Osteoblast (primary cell): ENCODE data around the gene MAN2A1. TPM values are rescaled to one million over a fixed set of nuclear protein-coding genes. Genes with fewer than 3 reads are reported as not detected.

Source experiments
- DNase-seq: peaks from one replicate; pipeline ENCODE4 v3.0.0; 2011; ENCODE audit warnings: low spot score, mixed read lengths; ENCODE audit not compliant: insufficient read length; ENCODE audit errors: missing footprints
- H2AFZ ChIP-seq: 2 replicates; pipeline ENCODE4 v1.6.0; 2011; ENCODE audit warnings: mild to moderate bottlenecking, low read length
- H3K27ac ChIP-seq: 2 replicates; pipeline ENCODE4 v1.5.1; 2011; ENCODE audit warnings: mild to moderate bottlenecking, low read depth, low read length, moderate library complexity
- H3K27me3 ChIP-seq: 2 replicates; pipeline ENCODE4 v1.6.0; 2012; ENCODE audit warnings: mild to moderate bottlenecking, control low read depth, inconsistent platforms, low read length, moderate library complexity; ENCODE audit not compliant: insufficient read depth
- H3K36me3 ChIP-seq: 2 replicates; pipeline ENCODE4 v1.5.1; 2011; ENCODE audit warnings: mild to moderate bottlenecking, low read length, control low read depth, moderate library complexity; ENCODE audit not compliant: insufficient read depth
- H3K4me1 ChIP-seq: 2 replicates; pipeline ENCODE4 v1.5.1; 2011; ENCODE audit warnings: mild to moderate bottlenecking, low read length, control low read depth, moderate library complexity; ENCODE audit not compliant: insufficient read depth
- H3K4me2 ChIP-seq: 2 replicates; pipeline ENCODE4 v1.6.0; 2011; ENCODE audit warnings: mild to moderate bottlenecking, low read length; ENCODE audit not compliant: insufficient read depth
- H3K4me3 ChIP-seq: fragments of 200-600 bp; sonication (generic); 3 replicates; pipeline ENCODE4 v1.5.1; 2012; ENCODE audit warnings: mild to moderate bottlenecking, low read length, inconsistent platforms; ENCODE audit not compliant: insufficient read depth
- H3K79me2 ChIP-seq: 2 replicates; pipeline ENCODE4 v1.6.0; 2012; ENCODE audit warnings: mild to moderate bottlenecking, low read length, control low read depth, inconsistent platforms; ENCODE audit not compliant: insufficient read depth
- H3K9me3 ChIP-seq: 2 replicates; pipeline ENCODE4 v1.5.1; 2011; ENCODE audit warnings: low read depth, low read length, control low read depth
- H4K20me1 ChIP-seq: 2 replicates; pipeline ENCODE4 v1.6.0; 2012; ENCODE audit warnings: mild to moderate bottlenecking, low read length, control low read depth; ENCODE audit not compliant: insufficient read depth
- CTCF ChIP-seq: IDR thresholded peaks from 2 replicates; pipeline ENCODE4 v1.5.1; 2011; ENCODE audit warnings: mild to moderate bottlenecking, low read depth, low read length, moderate library complexity; ENCODE audit errors: extremely low read depth
- total RNA-seq: library from RNA; depleted of rRNA; stranded (reverse); fragments of >200 nt; gene quantifications from 2 replicates; pipeline ENCODE4 v1.2.3, GENCODE V29; 2012

The MAN2A1 gene
- total RNA-seq, 1 donor, result 81.8 TPM

- Histone ChIP-seq H3K79me2 (no peaks in the 10 kb centered on the region), H2AFZ (no peak overlapping the region), H3K4me2 (no peak overlapping the region), H3K4me3 (no peak overlapping the region), H3K27ac (no peak overlapping the region), H3K27me3 (no peaks in the 10 kb centered on the region), H3K4me1 (no peaks in the 10 kb centered on the region), H3K9me3 (no peaks in the 10 kb centered on the region), H3K36me3 (no peaks in the 10 kb centered on the region), H4K20me1 (no peaks in the 10 kb centered on the region)
- no peak for DNase-seq
- TF ChIP-seq CTCF, result no peak
These were observed 85.4 kb downstream of the MAN2A1 start for GRCh38 chr5:109775130-109775529.

- H3K27me3 ChIP-seq, result no peaks in the 10 kb centered on the region
- H3K9me3 ChIP-seq, result no peaks in the 10 kb centered on the region
- H3K79me2 ChIP-seq, result no peaks in the 10 kb centered on the region
- H3K4me1 ChIP-seq, result no peaks in the 10 kb centered on the region
- no peak overlapping the region for H2AFZ ChIP-seq
- no peak overlapping the region for H3K4me2 ChIP-seq
- no peak for DNase-seq
- no peaks in the 10 kb centered on the region for H3K36me3 ChIP-seq
- TF ChIP-seq CTCF, result no peak
- H4K20me1 ChIP-seq, result no peaks in the 10 kb centered on the region
- no peak overlapping the region for H3K4me3 ChIP-seq
- no peak overlapping the region for H3K27ac ChIP-seq
These were observed 89.5 kb downstream of the MAN2A1 start for GRCh38 chr5:109779036-109779735.

DNA sequence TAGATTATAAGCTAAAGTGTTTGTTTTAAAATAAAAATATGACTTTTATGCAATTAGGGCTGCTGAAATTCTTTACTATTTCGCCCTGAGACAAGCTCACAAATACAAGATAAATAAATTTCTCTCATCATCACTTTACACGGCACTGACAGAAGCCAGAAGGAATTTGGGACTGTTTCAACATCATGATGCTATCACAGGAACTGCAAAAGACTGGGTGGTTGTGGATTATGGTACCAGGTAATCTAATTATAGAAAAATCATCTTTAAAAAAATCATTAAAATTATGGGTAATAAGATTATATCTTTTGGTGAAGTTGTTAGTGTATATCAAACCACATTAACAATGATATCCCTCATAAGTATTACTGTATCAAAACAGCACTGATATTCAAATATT lies 95.0 kb downstream of the MAN2A1 start:
- Histone ChIP-seq H3K4me2 (no peak overlapping the region), H3K27me3 (no peaks in the 10 kb centered on the region), H3K9me3 (no peaks in the 10 kb centered on the region), H3K27ac (no peak overlapping the region), H3K4me3 (no peak overlapping the region), H4K20me1 (no peaks in the 10 kb centered on the region), H3K4me1 (no peaks in the 10 kb centered on the region), H3K79me2 (no peaks in the 10 kb centered on the region), H2AFZ (no peak overlapping the region), H3K36me3 (no peaks in the 10 kb centered on the region)
- no peak for TF ChIP-seq CTCF
- no peak for DNase-seq

GRCh38 chr5:109786206-109786855 lies 96.6 kb downstream of the MAN2A1 start:
- no peaks in the 10 kb centered on the region for H3K4me1 ChIP-seq
- no peak overlapping the region for H2AFZ ChIP-seq
- DNase-seq, result no peak
- no peak overlapping the region for H3K27ac ChIP-seq
- no peaks in the 10 kb centered on the region for H3K79me2 ChIP-seq
- H3K9me3 ChIP-seq, result no peaks in the 10 kb centered on the region
- H3K4me2 ChIP-seq, result no peak overlapping the region
- no peak overlapping the region for H3K4me3 ChIP-seq
- H3K36me3 ChIP-seq, result no peaks in the 10 kb centered on the region
- TF ChIP-seq CTCF, result no peak
- H3K27me3 ChIP-seq, result no peaks in the 10 kb centered on the region
- H4K20me1 ChIP-seq, result no peaks in the 10 kb centered on the region
